HG03064 (cell line): ENCODE measurements around the gene ATF6.

Experiments
- ATAC-seq: cut with Tn5 transposase; IDR thresholded peaks from one replicate; pipeline ENCODE4 v1.9.1; 2021; ENCODE audit warnings: low read depth; ENCODE audit not compliant: unreplicated experiment

The ATF6 gene

GRCh38 chr1:161956097-161956496, 190.0 kb downstream of the ATF6 start:
- ATAC-seq, result no peak

- ATAC-seq, result no peak
Observed at GRCh38 chr1:161956930-161957329, 190.8 kb downstream of the ATF6 start.

GRCh38 chr1:161958425-161958824, 192.3 kb downstream of the ATF6 start:
- no peak for ATAC-seq

- ATAC-seq, result peak; percentile 94
Observed at GRCh38 chr1:161962091-161962887, 196.2 kb downstream of the ATF6 start.

- ATAC-seq, result no peak
Observed at GRCh38 chr1:161966067-161966466, 199.9 kb downstream of the ATF6 start.

GRCh38 chr1:161970036-161970435, 203.9 kb downstream of the ATF6 start:
- ATAC-seq, result no peak

GRCh38 chr1:161970633-161971032, 204.5 kb downstream of the ATF6 start:
- ATAC-seq, result no peak

GRCh38 chr1:161972828-161973227, 206.7 kb downstream of the ATF6 start:
- ATAC-seq, result no peak

- no peak for ATAC-seq
Observed at GRCh38 chr1:161973924-161974845, 208.1 kb downstream of the ATF6 start.

GRCh38 chr1:161978011-161978790, 212.1 kb downstream of the ATF6 start:
- no peak for ATAC-seq

- no peak for ATAC-seq
Observed at GRCh38 chr1:161981126-161981525, 215.0 kb downstream of the ATF6 start.

GRCh38 chr1:161981735-161982506, 215.8 kb downstream of the ATF6 start:
- ATAC-seq, result no peak

- no peak for ATAC-seq
Observed at GRCh38 chr1:161982507-161982895, 216.4 kb downstream of the ATF6 start.

- ATAC-seq, result no peak
Observed at GRCh38 chr1:161982917-161983316, 216.8 kb downstream of the ATF6 start.

GRCh38 chr1:161983725-161984124, 217.6 kb downstream of the ATF6 start:
- no peak for ATAC-seq

GRCh38 chr1:161985301-161985822, 219.2 kb downstream of the ATF6 start:
- ATAC-seq, result no peak

- ATAC-seq, result no peak
Observed at GRCh38 chr1:161986328-161986727, 220.2 kb downstream of the ATF6 start.

- ATAC-seq, result no peak
Observed at GRCh38 chr1:161987303-161987702, 221.2 kb downstream of the ATF6 start.

- ATAC-seq, result no peak
Observed at GRCh38 chr1:161987872-161988271, 221.8 kb downstream of the ATF6 start.

GRCh38 chr1:161988413-161988812, 222.3 kb downstream of the ATF6 start:
- no peak for ATAC-seq
